ENCODE measurements around the gene UFD1.

The UFD1 gene

DNA sequence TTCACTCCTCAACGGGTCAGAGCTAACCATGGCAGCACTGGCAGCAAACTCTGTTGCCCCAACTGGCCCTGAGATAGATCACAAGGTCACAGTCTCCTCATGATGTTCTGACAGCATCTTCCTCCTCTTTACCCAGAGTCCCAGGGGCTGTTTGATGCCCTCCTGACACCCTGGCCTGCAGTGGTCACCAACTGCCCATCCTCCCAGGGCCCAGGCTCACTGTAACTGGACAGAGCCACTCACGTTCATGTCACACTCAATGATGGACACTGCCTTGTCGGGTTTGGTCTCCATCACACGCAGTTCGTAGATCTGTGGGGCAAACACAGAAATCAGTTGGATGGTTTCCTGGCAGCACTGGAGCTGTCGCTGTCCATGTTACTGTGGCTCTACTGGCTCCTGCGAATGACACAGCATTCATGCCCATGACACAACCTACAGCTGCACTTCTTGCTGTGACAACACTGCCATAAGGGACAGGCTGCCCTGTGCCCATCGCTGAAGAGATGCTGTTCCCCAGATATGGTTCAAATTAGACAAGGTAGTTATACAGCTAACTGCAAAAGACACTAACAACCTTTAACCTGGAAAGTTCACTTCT lies 21.1 kb downstream of the UFD1 start:
- Histone ChIP-seq H3K27me3 (ENCODE audit: insufficient read depth, poor library complexity, severe bottlenecking) (no peaks in the 10 kb centered on the region), H3K4me1 (ENCODE audit: insufficient read depth, poor library complexity, severe bottlenecking) (peaks cover 10% of the 10 kb centered on the region), H3K27ac (ENCODE audit: poor library complexity, severe bottlenecking) (no peak overlapping the region), H3K9me3 (ENCODE audit: severe bottlenecking) (no peaks in the 10 kb centered on the region), H3K4me3 (ENCODE audit: severe bottlenecking) (no peak overlapping the region), H3K36me3 (ENCODE audit: low read depth) (peaks cover 66% of the 10 kb centered on the region)
- TF ChIP-seq, protein P1, sequence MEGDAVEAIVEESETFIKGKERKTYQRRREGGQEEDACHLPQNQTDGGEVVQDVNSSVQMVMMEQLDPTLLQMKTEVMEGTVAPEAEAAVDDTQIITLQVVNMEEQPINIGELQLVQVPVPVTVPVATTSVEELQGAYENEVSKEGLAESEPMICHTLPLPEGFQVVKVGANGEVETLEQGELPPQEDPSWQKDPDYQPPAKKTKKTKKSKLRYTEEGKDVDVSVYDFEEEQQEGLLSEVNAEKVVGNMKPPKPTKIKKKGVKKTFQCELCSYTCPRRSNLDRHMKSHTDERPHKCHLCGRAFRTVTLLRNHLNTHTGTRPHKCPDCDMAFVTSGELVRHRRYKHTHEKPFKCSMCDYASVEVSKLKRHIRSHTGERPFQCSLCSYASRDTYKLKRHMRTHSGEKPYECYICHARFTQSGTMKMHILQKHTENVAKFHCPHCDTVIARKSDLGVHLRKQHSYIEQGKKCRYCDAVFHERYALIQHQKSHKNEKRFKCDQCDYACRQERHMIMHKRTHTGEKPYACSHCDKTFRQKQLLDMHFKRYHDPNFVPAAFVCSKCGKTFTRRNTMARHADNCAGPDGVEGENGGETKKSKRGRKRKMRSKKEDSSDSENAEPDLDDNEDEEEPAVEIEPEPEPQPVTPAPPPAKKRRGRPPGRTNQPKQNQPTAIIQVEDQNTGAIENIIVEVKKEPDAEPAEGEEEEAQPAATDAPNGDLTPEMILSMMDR (IDR thresholded peaks at IDR 0.05; ENCODE audit: poor library complexity, severe bottlenecking): no peak
- DNase-seq (ENCODE audit: low spot score): no peak
- no peak for ATAC-seq (ENCODE audit: low read depth)

DNA sequence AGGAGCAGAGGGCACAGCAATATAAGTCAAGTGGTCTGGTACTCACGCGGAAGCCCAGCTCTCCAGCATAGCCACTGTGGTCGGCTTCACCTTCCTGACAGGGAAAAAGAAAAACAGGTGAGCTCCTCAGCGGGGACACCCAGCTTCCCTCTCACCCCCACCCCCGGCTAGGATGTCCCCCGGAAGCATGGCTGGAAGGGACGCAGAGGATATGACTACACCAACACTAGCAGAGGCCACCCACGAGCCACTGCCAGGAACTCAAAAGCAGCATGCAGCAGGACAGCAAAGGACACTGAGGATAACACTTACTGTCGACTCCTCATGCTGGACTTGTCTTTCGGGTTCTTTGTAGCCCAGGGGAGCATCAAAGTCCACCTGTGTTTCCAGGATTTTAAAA lies 22.5 kb downstream of the UFD1 start:
- Histone ChIP-seq H3K27ac (ENCODE audit: poor library complexity, severe bottlenecking) (peak overlapping the region; percentile 52), H3K4me3 (ENCODE audit: severe bottlenecking) (no peak overlapping the region), H3K36me3 (ENCODE audit: low read depth) (peaks cover 75% of the 10 kb centered on the region), H3K9me3 (ENCODE audit: severe bottlenecking) (no peaks in the 10 kb centered on the region), H3K27me3 (ENCODE audit: insufficient read depth, poor library complexity, severe bottlenecking) (no peaks in the 10 kb centered on the region), H3K4me1 (ENCODE audit: insufficient read depth, poor library complexity, severe bottlenecking) (peaks cover 10% of the 10 kb centered on the region)
- no peak for ATAC-seq (ENCODE audit: low read depth)
- DNase-seq (ENCODE audit: low spot score): no peak
- TF ChIP-seq, protein P1 (IDR thresholded peaks at IDR 0.05; ENCODE audit: poor library complexity, severe bottlenecking): no peak

DNA sequence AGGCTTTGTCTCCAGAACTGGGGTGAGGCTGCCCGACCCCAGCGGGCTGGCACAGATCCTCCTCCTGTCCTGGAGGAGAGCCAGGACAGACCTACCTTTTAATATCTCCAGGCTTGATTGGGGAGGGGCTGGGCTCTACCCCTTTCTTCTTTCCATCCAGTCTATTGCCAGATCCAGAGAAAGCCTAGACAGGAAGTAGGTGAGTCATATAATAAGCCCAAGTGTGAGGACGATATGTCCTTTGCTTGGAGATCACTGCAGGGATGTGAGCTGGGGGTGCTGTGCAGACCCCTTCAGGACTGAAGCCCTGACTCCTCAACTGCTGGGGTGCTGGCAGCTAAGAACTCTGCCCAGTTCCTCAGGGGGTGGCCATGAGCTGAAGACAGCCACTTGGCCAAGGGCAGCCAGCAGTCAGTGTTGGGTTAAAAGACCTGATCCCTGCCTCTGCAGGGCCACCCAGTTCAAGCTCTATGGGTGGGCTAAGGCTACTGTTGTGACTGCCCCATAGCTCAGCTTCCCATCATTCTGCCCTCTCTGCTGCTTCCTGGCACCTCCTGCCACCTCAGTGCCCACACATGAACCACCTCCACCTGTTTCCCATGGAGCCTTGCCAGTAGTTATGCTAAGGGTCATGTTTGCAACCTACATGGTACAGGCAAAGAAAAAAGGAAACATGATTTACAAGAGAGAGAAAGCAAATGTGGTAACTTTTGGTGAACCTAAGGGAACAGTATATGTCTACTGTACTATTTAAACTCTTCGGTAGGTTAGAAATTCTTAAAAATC lies 23.2 kb downstream of the UFD1 start:
- Histone ChIP-seq H3K4me1 (ENCODE audit: insufficient read depth, poor library complexity, severe bottlenecking) (peaks cover 10% of the 10 kb centered on the region), H3K27me3 (ENCODE audit: insufficient read depth, poor library complexity, severe bottlenecking) (no peaks in the 10 kb centered on the region), H3K9me3 (ENCODE audit: severe bottlenecking) (no peaks in the 10 kb centered on the region), H3K4me3 (ENCODE audit: severe bottlenecking) (no peak overlapping the region), H3K36me3 (ENCODE audit: low read depth) (peaks cover 68% of the 10 kb centered on the region), H3K27ac (ENCODE audit: poor library complexity, severe bottlenecking) (peak overlapping the region; percentile 52)
- no peak for DNase-seq (ENCODE audit: low spot score)
- TF ChIP-seq, protein P1 (IDR thresholded peaks at IDR 0.05; ENCODE audit: poor library complexity, severe bottlenecking): no peak
- ATAC-seq (ENCODE audit: low read depth): peak; percentile 91

DNA sequence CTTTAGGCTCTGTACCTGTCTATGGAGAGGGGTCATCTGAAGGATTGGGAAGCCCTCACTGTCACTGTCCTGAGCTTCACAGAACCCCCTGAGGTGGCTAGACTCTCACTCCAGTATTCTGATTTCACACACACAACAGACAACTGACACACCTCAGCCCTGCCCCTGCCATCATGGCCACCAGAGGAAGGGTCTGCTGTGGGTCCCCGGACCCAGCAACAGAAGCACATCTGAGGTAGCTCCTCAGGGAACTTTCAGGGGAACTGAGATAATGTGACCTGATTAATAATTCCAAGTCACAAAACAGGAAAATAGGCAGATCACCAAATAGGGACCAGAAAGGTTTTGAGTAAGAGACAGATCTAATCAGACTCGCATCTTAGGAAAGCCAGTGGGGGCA lies 24.0 kb downstream of the UFD1 start:
- H3K27ac ChIP-seq (ENCODE audit: poor library complexity, severe bottlenecking): peak overlapping the region; percentile 52
- DNase-seq (ENCODE audit: low spot score) (no peak), ATAC-seq (ENCODE audit: low read depth) (no peak)
- no peaks in the 10 kb centered on the region for H3K9me3 ChIP-seq (ENCODE audit: severe bottlenecking)
- H3K36me3 ChIP-seq (ENCODE audit: low read depth): peaks cover 72% of the 10 kb centered on the region
- H3K4me1 ChIP-seq (ENCODE audit: insufficient read depth, poor library complexity, severe bottlenecking): peaks cover 10% of the 10 kb centered on the region
- H3K27me3 ChIP-seq (ENCODE audit: insufficient read depth, poor library complexity, severe bottlenecking): no peaks in the 10 kb centered on the region
- no peak overlapping the region for H3K4me3 ChIP-seq (ENCODE audit: severe bottlenecking)
- TF ChIP-seq, protein P1 (IDR thresholded peaks at IDR 0.05; ENCODE audit: poor library complexity, severe bottlenecking): no peak

DNA sequence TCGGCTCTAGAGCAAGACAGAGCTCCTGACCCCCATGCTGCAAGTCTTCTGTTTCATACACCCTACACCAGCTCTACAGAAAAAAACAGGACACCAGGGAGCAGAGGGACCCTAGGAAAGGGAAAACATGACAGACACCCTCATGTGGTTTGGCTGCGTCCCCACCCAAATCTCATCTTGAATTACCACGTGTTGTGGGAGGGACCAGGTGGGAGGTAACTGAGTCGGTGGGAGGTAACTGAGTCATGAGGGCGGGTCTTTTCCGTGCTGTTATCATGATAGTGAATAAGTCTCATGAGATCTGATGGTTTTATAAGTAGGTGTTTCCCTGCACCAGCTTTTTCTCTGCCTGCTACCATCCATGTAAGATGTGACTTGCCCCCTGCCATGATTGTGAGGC lies 24.8 kb downstream of the UFD1 start:
- Histone ChIP-seq H3K27me3 (ENCODE audit: insufficient read depth, poor library complexity, severe bottlenecking) (no peaks in the 10 kb centered on the region), H3K4me1 (ENCODE audit: insufficient read depth, poor library complexity, severe bottlenecking) (peaks cover 10% of the 10 kb centered on the region), H3K4me3 (ENCODE audit: severe bottlenecking) (no peak overlapping the region), H3K9me3 (ENCODE audit: severe bottlenecking) (no peaks in the 10 kb centered on the region), H3K36me3 (ENCODE audit: low read depth) (peaks cover 73% of the 10 kb centered on the region), H3K27ac (ENCODE audit: poor library complexity, severe bottlenecking) (no peak overlapping the region)
- DNase-seq (ENCODE audit: low spot score) (no peak), ATAC-seq (ENCODE audit: low read depth) (no peak)
- TF ChIP-seq, protein P1 (IDR thresholded peaks at IDR 0.05; ENCODE audit: poor library complexity, severe bottlenecking): no peak

Data from RWPE2 (cell line).